ENCODE data around the gene ADAMTS15. TPM values are rescaled to one million over a fixed set of nuclear protein-coding genes. Genes with fewer than 3 reads are reported as not detected.
A peak's percentile ranks its signal among the peaks of the same experiment; 100 is the strongest.

Gene ADAMTS15
- total and polyA plus RNA-seq, 12 donors = 7.7 to 49.4 (median 16.4) TPM

DNA sequence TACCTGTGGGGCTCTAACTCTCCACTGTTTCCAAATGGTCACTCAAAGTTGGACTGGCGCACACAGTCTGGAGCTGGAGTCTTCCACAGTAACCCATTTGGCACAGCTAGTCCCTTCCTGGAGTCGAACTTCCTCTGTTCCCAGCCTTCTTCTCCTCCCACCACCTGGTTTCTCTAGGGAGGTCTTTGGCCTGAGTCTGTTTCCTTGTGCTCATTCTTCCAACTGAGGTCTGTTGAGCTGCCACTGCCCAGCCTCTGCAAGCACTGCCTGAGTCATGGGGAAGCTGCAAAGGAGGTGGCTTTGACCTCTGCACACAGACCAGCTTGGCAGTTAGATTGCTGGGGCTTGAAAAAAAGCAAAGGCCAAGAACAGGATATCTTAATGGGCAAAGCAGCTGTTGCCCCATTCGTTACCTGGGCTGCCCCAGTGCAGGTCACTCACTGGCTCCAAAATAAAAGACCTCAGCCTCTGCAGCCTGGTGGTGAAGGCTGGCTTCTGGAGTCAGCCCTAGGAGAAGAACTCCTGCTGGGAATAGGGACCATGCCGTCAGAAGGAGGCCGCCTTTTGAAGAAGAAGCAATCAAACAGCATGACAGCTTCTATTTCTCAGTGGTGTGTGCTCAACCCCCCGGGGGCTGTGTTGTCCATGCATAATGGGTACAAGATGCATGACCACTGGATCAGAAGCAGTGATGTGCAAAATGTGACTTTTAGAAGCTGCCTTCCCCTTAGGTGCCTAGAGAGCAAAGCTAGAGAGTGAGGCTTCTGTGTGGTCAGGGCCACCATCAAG, 3.0 kb downstream of the ADAMTS15 start:
- H3K27me3 ChIP-seq = peaks cover 0 to 40% (median 0%) of the 10 kb centered on the region in 7 donors
- no peaks in the 10 kb centered on the region for H3K9me3 ChIP-seq
- peak overlapping the region; percentile 25 to 91 (median 82) for H3K27ac ChIP-seq
- intact Hi-C loops (cut with DNase I) = loop anchor here in 9 of 10 donors (2.0 to 10.0 kb wide), 14 partner anchors 69 to 377 kb away; no protein-coding TSS in a partner anchor
- TF ChIP-seq, protein P1, sequence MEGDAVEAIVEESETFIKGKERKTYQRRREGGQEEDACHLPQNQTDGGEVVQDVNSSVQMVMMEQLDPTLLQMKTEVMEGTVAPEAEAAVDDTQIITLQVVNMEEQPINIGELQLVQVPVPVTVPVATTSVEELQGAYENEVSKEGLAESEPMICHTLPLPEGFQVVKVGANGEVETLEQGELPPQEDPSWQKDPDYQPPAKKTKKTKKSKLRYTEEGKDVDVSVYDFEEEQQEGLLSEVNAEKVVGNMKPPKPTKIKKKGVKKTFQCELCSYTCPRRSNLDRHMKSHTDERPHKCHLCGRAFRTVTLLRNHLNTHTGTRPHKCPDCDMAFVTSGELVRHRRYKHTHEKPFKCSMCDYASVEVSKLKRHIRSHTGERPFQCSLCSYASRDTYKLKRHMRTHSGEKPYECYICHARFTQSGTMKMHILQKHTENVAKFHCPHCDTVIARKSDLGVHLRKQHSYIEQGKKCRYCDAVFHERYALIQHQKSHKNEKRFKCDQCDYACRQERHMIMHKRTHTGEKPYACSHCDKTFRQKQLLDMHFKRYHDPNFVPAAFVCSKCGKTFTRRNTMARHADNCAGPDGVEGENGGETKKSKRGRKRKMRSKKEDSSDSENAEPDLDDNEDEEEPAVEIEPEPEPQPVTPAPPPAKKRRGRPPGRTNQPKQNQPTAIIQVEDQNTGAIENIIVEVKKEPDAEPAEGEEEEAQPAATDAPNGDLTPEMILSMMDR (IDR thresholded peaks at IDR 0.05) = no peak
- no peaks in the 10 kb centered on the region for H3K36me3 ChIP-seq
- 39 to 40% methylated on average over 6 of the region's 6 CpGs for WGBS, 2 donors
- ATAC-seq = peak; percentile 16 to 57 (median 47)
- H3K4me1 ChIP-seq = peaks cover 13 to 84% (median 73%) of the 10 kb centered on the region in 9 donors
- DNase-seq = peak; percentile 44 to 69
- peak overlapping the region; percentile 9 to 96 (median 76) for H3K4me3 ChIP-seq

DNA sequence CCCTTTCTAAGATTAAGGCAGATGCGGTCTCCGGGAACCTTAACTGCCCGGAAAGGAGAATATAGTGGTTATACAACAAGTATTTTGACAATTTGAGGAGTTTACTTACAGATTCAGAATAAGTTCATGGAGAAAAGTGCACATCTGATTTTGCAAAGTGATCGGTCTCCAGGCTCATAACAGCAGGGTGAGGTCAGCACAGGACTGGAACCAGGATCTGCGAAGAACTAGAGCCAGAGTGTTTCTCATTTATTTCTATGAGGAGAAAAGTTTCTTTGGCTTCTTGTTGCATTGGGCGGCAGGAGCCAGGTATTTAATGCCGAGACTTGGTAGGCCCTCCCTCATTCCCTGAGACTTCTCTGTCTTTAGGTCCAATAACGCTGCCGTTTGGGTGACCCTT, 3.7 kb downstream of the ADAMTS15 start:
- WGBS, 2 donors = 58 to 67% methylated on average over 9 of the region's 9 CpGs
- intact Hi-C loops (cut with DNase I) = loop anchor here in 9 of 10 donors (5.0 to 10.0 kb wide), 9 partner anchors 70 to 330 kb away; no protein-coding TSS in a partner anchor
- no peak for ATAC-seq
- peaks cover 0 to 3% (median 0%) of the 10 kb centered on the region in 9 donors for H3K36me3 ChIP-seq
- no peaks in the 10 kb centered on the region for H3K9me3 ChIP-seq
- H3K27me3 ChIP-seq = peaks cover 0 to 40% (median 0%) of the 10 kb centered on the region in 7 donors
- no peak for DNase-seq
- H3K4me3 ChIP-seq = peak overlapping the region in 8 of 10 donors; percentile 69 to 96 (median 76)
- peak overlapping the region; percentile 25 to 91 (median 82) for H3K27ac ChIP-seq
- TF ChIP-seq, protein P1 (IDR thresholded peaks at IDR 0.05) = no peak
- H3K4me1 ChIP-seq = peaks cover 13 to 89% (median 73%) of the 10 kb centered on the region in 9 donors

DNA sequence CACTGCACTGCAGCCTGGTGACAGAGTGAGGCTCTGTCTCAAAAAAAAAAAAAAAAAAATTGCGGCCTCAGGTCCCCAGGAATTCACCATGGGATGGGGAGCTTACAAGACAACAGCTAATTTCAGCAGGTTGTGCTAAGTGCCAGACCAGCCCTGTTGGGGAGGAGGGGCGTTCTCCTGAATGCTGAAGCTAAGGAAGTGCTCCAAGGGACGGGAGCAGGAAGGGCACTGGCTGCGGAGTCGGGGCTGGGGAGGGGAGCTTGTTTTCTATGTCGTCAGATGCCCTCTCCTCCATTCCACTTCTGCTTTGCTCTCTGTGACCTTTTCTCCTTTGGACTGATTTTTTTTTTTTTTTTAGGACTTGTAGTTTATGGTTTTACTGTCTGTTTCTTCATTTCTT, 4.5 kb downstream of the ADAMTS15 start:
- 29 to 36% methylated on average over 6 of the region's 6 CpGs for WGBS, 2 donors
- ATAC-seq = peak in 1 of 8 donors; percentile 8
- Histone ChIP-seq H3K9me3 (no peaks in the 10 kb centered on the region), H3K4me3 (peak overlapping the region in 3 of 10 donors; percentile 73 to 96 (median 89)), H3K27ac (peak overlapping the region in 9 of 10 donors; percentile 80 to 91 (median 83)), H3K4me1 (peaks cover 18 to 95% (median 80%) of the 10 kb centered on the region in 9 donors), H3K27me3 (peaks cover 0 to 35% (median 0%) of the 10 kb centered on the region in 7 donors), H3K36me3 (peaks cover 0 to 3% (median 0%) of the 10 kb centered on the region in 9 donors)
- TF ChIP-seq, protein P1 (IDR thresholded peaks at IDR 0.05) = no peak
- intact Hi-C loops (cut with DNase I) = loop anchor here in 9 of 10 donors (5.0 to 10.0 kb wide), 9 partner anchors 69 to 329 kb away; no protein-coding TSS in a partner anchor
- DNase-seq = peak in 1 of 2 donors; percentile 47

DNA sequence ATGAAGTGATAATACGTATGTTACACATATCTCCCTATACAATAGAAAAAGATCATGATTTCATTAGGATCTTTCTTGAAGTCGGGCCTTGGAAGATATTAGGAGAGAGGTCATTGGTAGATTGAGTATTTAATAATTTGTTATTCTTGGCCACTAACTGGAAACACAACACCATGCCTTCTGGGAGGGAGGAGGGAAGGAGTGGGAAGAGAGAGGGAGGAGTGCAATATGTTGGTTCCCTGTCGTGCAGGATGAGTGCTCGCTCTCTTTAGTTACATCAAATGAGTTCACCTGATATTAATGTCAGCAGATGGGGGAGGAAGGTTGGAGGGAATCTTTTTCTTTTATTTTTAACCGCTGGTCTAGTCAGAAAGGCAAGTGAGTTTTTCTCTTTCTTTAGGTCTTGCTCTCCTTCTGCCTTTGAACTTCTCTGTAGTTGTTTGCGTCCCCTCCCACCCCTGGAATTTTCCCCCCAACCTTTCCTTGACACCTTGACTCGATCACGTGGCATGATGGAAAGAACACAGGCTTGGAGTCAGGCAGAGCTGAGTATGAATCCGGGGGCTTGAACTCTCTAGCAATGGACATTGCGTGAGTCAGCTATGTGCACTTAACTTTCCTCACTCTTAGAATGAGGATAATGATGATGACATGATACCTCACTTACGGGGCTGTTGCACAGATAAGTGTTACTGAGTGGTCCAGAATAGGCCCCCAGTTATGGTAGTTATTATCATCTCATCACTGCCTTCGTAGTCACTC, 6.2 kb downstream of the ADAMTS15 start:
- no peaks in the 10 kb centered on the region for H3K9me3 ChIP-seq
- intact Hi-C loops (cut with DNase I) = loop anchor here in 9 of 10 donors (2.0 to 10.0 kb wide), 10 partner anchors 68 to 328 kb away; no protein-coding TSS in a partner anchor
- peak overlapping the region; percentile 26 to 91 (median 82) for H3K27ac ChIP-seq
- ATAC-seq (peak in 4 of 8 donors; percentile 18 to 38 (median 24)), DNase-seq (no peak)
- H3K4me1 ChIP-seq = peaks cover 26 to 98% (median 76%) of the 10 kb centered on the region in 9 donors
- H3K27me3 ChIP-seq = peaks cover 0 to 17% (median 0%) of the 10 kb centered on the region in 7 donors
- no peak overlapping the region for H3K4me3 ChIP-seq
- TF ChIP-seq, protein P1 (IDR thresholded peaks at IDR 0.05) = no peak
- WGBS, 2 donors = 36 to 44% methylated on average over 12 of the region's 12 CpGs
- H3K36me3 ChIP-seq = peaks cover 0 to 3% (median 0%) of the 10 kb centered on the region in 9 donors

All from heart right ventricle (tissue), 16 donors.